Common myeloid progenitor, CD34-positive (primary cell): ENCODE measurements around the gene ARHGEF28.

ENCODE experiments used
- CTCF ChIA-PET: fragments of 350-600 bp; sonication (Branson Sonifier 250); formaldehyde crosslinking; loops from one replicate; lab custom pipeline; 2021; ENCODE audit warnings: antibody characterized with exemption; lab: Charles Lee
- POLR2A ChIA-PET: fragments of 350-600 bp; sonication (Branson Sonifier 250); formaldehyde crosslinking; loops from one replicate; lab custom pipeline; 2021; ENCODE audit warnings: antibody characterized with exemption; lab: Charles Lee
- DNase-seq, 3 donors: peaks; one replicate each; pipeline versions ENCODE4 v3.0.0 to v3.0.0-alpha.2; 2013
- H3K27ac ChIP-seq, 2 experiments: 1 replicate in 1 of 2; 2 replicates in 1 of 2; pipeline ENCODE4 v1.7.0; 2013; ENCODE audit warnings: inconsistent platforms in 2 of 2, low read length in 2 of 2, mild to moderate bottlenecking in 2 of 2, low read depth in 1 of 2, moderate library complexity in 1 of 2; ENCODE audit not compliant: severe bottlenecking in 2 of 2, insufficient read depth in 1 of 2, poor library complexity in 1 of 2
- H3K27me3 ChIP-seq, 5 experiments: replicated peaks in 2 of 5; 1 replicate in 3 of 5; 2 replicates in 2 of 5; pipeline versions ENCODE4 v1.6.1 to v1.7.0; 2013; ENCODE audit warnings: low read length in 4 of 5, mild to moderate bottlenecking in 2 of 5, moderate library complexity in 2 of 5, inconsistent platforms in 1 of 5; ENCODE audit not compliant: insufficient read depth in 5 of 5, control insufficient read depth in 4 of 5
- H3K36me3 ChIP-seq, 4 experiments: 1 replicate in 2 of 4; 2 replicates in 2 of 4; pipeline versions ENCODE4 v1.6.1 to v1.7.0; 2013; ENCODE audit warnings: low read length in 3 of 4, control low read depth in 1 of 4, mild to moderate bottlenecking in 1 of 4; ENCODE audit not compliant: control insufficient read depth in 4 of 4, insufficient read depth in 4 of 4
- H3K4me1 ChIP-seq, 4 experiments: 1 replicate in 3 of 4; 2 replicates in 1 of 4; pipeline versions ENCODE4 v1.6.1 to v1.7.1; 2013; ENCODE audit warnings: low read length in 3 of 4, mild to moderate bottlenecking in 3 of 4, control low read depth in 1 of 4, inconsistent platforms in 1 of 4, moderate library complexity in 1 of 4; ENCODE audit not compliant: control insufficient read depth in 4 of 4, insufficient read depth in 4 of 4; ENCODE audit errors: control extremely low read depth in 1 of 4
- H3K4me3 ChIP-seq, 7 experiments: 1 replicate in 4 of 7; 2 replicates in 3 of 7; pipeline versions ENCODE4 v1.5.1 to v1.7.0; 2013; ENCODE audit warnings: mild to moderate bottlenecking in 7 of 7, low read length in 6 of 7, moderate library complexity in 6 of 7, inconsistent platforms in 2 of 7, low read depth in 2 of 7, control low read depth in 1 of 7; ENCODE audit not compliant: insufficient read depth in 4 of 7, control insufficient read depth in 1 of 7; ENCODE audit errors: extremely low read depth in 1 of 7
- H3K9me3 ChIP-seq, 5 experiments: 1 replicate in 4 of 5; 2 replicates in 1 of 5; pipeline versions ENCODE4 v1.6.1 to v1.7.1; 2013; ENCODE audit warnings: low read length in 4 of 5, mild to moderate bottlenecking in 2 of 5, inconsistent platforms in 1 of 5, low read depth in 1 of 5, moderate library complexity in 1 of 5; ENCODE audit not compliant: control insufficient read depth in 4 of 5, insufficient read depth in 2 of 5; ENCODE audit errors: control extremely low read depth in 1 of 5
- WGBS: methylation state at CpG from one replicate; pipeline ENCODE4 v1.1.5; 2013; ENCODE audit not compliant: insufficient coverage; 5-methylcytosine and 5-hydroxymethylcytosine counted together

ARHGEF28 gene

DNA sequence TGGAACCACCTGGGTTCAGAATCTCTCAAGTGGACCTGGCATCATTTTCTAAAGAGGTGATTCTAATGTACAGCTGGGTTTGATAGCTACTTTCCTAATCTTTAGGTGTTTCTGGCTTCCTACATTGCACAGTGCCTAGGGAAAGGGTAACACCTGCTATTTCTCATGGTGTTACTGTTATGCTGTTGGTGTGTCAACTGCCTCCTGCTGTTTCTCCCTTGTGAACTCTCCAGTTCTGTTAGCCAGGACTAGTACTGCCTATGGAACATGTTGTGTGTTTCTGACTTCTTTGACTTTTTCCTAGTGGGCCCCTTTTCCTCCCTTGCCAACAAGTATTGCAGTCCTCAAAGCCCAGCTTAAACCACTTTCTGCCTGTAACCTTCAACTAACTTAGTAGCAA lies 5.5 kb downstream of the ARHGEF28 start:
- peaks cover 0 to 1% (median 0%) of the 10 kb centered on the region in 5 experiments for H3K9me3 ChIP-seq
- H3K27ac ChIP-seq, result no peak overlapping the region
- peaks cover 0 to 31% (median 14%) of the 10 kb centered on the region in 5 experiments for H3K27me3 ChIP-seq
- no peak for DNase-seq
- H3K36me3 ChIP-seq, result no peaks in the 10 kb centered on the region
- ChIA-PET CTCF (interaction anchor here (2.1 kb wide), 1 partner anchor 40 kb away, joined by 11 read pairs; no protein-coding TSS in a partner anchor), POLR2A (no interaction called here)
- H3K4me3 ChIP-seq, result no peak overlapping the region
- H3K4me1 ChIP-seq, result peaks cover 2 to 4% (median 3%) of the 10 kb centered on the region in 4 experiments

DNA sequence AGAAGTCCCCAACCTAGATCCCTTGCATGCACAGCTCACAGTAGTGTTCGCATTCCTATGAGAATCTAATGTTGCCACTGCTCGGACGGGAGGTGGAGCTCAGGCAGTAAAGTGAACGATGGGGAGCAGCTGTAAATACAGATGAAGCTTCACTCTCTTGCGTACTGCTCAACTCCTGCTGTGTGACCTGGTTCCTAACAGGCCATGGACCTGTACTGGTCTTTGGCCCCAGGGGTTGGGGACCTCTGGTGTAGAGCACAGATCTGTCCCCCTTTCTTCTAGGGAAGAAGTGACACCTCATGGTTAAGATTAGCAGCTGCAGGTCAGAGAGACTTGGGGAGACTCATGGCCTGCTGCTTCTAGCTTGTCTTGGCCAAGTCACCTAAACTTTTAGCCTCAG lies 7.1 kb downstream of the ARHGEF28 start:
- no peak overlapping the region for H3K27ac ChIP-seq
- CTCF ChIA-PET, result interaction anchor here (1.0 to 2.1 kb wide), 2 partner anchors 9 to 42 kb away, joined by 4 to 11 read pairs; no protein-coding TSS in a partner anchor
- 100% methylated on average over 5 of the region's 5 CpGs for WGBS

GRCh38 chr5:73636408-73636807 lies 10.4 kb downstream of the ARHGEF28 start:
- peaks cover 0 to 1% (median 0%) of the 10 kb centered on the region in 5 experiments for H3K9me3 ChIP-seq
- ChIA-PET POLR2A (no interaction called here), CTCF (no interaction called here)
- 100% methylated on average over 2 of the region's 3 CpGs for WGBS
- no peaks in the 10 kb centered on the region for H3K36me3 ChIP-seq
- H3K27me3 ChIP-seq, result peaks cover 0 to 12% (median 4%) of the 10 kb centered on the region in 5 experiments
- no peak for DNase-seq
- H3K4me1 ChIP-seq, result no peaks in the 10 kb centered on the region
- no peak overlapping the region for H3K27ac ChIP-seq
- no peak overlapping the region for H3K4me3 ChIP-seq

More for the DNA sequence above, 7.1 kb downstream of the ARHGEF28 start:
- DNase-seq, result peak; percentile 14 to 40 (median 38)
- no peak overlapping the region for H3K4me3 ChIP-seq
- H3K4me1 ChIP-seq, result no peaks in the 10 kb centered on the region
- POLR2A ChIA-PET, result no interaction called here
- H3K27me3 ChIP-seq, result peaks cover 0 to 20% (median 10%) of the 10 kb centered on the region in 5 experiments
- no peaks in the 10 kb centered on the region for H3K36me3 ChIP-seq
- peaks cover 0 to 1% (median 0%) of the 10 kb centered on the region in 5 experiments for H3K9me3 ChIP-seq

DNA sequence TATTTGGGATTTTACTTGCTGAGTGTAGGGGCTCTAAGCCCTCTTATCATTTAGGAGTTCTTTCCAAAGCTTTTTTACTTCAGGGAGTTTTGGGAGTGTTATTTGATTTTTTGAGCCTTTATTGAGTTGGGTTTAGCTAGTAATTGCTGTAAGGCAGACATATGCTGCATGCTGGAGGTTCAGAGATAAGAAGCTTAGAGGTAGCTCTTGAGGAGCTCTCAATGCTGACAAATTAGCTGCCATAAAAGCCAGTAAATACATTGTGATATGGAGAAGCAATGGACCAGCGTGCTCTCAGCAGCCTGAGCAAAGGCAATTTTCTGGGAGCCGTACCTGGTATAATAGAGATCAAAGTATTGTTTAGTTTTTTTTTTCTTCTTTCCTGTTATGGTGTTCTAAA lies 11.6 kb downstream of the ARHGEF28 start:
- Histone ChIP-seq H3K9me3 (peaks cover 0 to 1% (median 0%) of the 10 kb centered on the region in 5 experiments), H3K36me3 (no peaks in the 10 kb centered on the region), H3K27ac (no peak overlapping the region), H3K27me3 (peaks cover 0 to 16% (median 4%) of the 10 kb centered on the region in 5 experiments), H3K4me1 (no peaks in the 10 kb centered on the region), H3K4me3 (no peak overlapping the region)
- POLR2A ChIA-PET, result no interaction called here
- DNase-seq, result no peak
- WGBS, result 100% methylated on average over 2 of the region's 2 CpGs
- CTCF ChIA-PET, result interaction anchor here (0.9 kb wide), 1 partner anchor 23 kb away, joined by 3 read pairs; no protein-coding TSS in a partner anchor

GRCh38 chr5:73638344-73639095 lies 12.5 kb downstream of the ARHGEF28 start:
- Histone ChIP-seq H3K27me3 (peaks cover 0 to 14% (median 4%) of the 10 kb centered on the region in 5 experiments), H3K4me1 (no peaks in the 10 kb centered on the region), H3K27ac (no peak overlapping the region), H3K9me3 (peaks cover 0 to 1% (median 0%) of the 10 kb centered on the region in 5 experiments), H3K36me3 (no peaks in the 10 kb centered on the region), H3K4me3 (no peak overlapping the region)
- no CpG with 5 or more reads among the region's 4 CpGs for WGBS
- POLR2A ChIA-PET, result no interaction called here
- CTCF ChIA-PET, result interaction anchor here (0.9 to 1.1 kb wide), 3 partner anchors 11 to 24 kb away, joined by 3 read pairs; partner anchors contain the start of gene ARHGEF28
- no peak for DNase-seq

GRCh38 chr5:73640861-73641320 lies 14.9 kb downstream of the ARHGEF28 start:
- Histone ChIP-seq H3K27me3 (peaks cover 0 to 18% (median 4%) of the 10 kb centered on the region in 5 experiments), H3K27ac (no peak overlapping the region), H3K4me1 (no peaks in the 10 kb centered on the region), H3K9me3 (no peaks in the 10 kb centered on the region), H3K4me3 (no peak overlapping the region), H3K36me3 (no peaks in the 10 kb centered on the region)
- ChIA-PET POLR2A (no interaction called here), CTCF (interaction anchor here (1.0 to 1.1 kb wide), 2 partner anchors 15 to 52 kb away, joined by 3 read pairs; no protein-coding TSS in a partner anchor)
- 11% methylated on average over 1 of the region's 1 CpG for WGBS
- DNase-seq, result peak in 1 of 3 donors; percentile 4

DNA sequence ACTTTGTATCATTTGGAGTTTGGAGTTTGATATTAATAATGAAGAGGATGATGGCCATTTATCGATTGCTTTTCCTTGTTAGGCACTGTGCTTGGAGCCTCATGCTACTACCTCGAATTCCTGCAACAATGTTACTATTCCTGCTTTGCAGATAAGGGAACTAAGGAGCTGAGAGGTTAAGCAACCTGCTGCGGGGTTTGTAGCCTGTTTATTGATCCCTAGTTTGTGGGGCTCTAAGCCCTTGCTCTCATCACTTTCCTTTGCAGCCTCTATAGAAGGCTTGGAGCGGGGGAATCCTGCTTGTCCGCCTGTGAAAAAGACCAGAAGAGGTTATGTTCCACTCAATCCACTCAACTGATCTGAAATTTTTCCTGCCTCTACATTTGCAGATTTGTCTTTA lies 15.8 kb downstream of the ARHGEF28 start:
- H3K9me3 ChIP-seq, result no peaks in the 10 kb centered on the region
- H3K27ac ChIP-seq, result no peak overlapping the region
- ChIA-PET POLR2A (no interaction called here), CTCF (interaction anchor here (1.2 kb wide), 1 partner anchor 51 kb away, joined by 3 read pairs; no protein-coding TSS in a partner anchor)
- no peaks in the 10 kb centered on the region for H3K4me1 ChIP-seq
- H3K4me3 ChIP-seq, result no peak overlapping the region
- WGBS, result 86% methylated on average over 3 of the region's 5 CpGs
- peaks cover 0 to 13% (median 4%) of the 10 kb centered on the region in 5 experiments for H3K27me3 ChIP-seq
- no peaks in the 10 kb centered on the region for H3K36me3 ChIP-seq
- DNase-seq, result no peak
